Astrocyte (in vitro differentiated cells and primary cell): ENCODE measurements around the gene TBRG4. TPM values are rescaled to one million over a fixed set of nuclear protein-coding genes. Genes with fewer than 3 reads are reported as not detected.

Experiments
- DNase-seq: peaks from one replicate; pipeline ENCODE4 v3.0.0-alpha.2; 2010; ENCODE audit warnings: low read depth
- FAIRE-seq: peaks from 2 replicates; lab custom pipeline; 2011; peaks lifted over from hg19 to GRCh38; lab: Jason Lieb, UNC
- H2AFZ ChIP-seq: 2 replicates; pipeline ENCODE4 v1.6.0; 2012; ENCODE audit warnings: low read depth, low read length, inconsistent platforms
- H3K27ac ChIP-seq: 2 replicates; pipeline ENCODE4 v1.5.1; 2011; ENCODE audit warnings: low read depth, low read length, inconsistent platforms
- H3K27me3 ChIP-seq: 2 replicates; pipeline ENCODE4 v1.6.0; 2011; ENCODE audit warnings: low read length, inconsistent platforms; ENCODE audit not compliant: insufficient read depth
- H3K36me3 ChIP-seq: 2 replicates; pipeline ENCODE4 v1.5.1; 2011; ENCODE audit warnings: low read length, inconsistent platforms; ENCODE audit not compliant: insufficient read depth
- H3K4me1 ChIP-seq: 2 replicates; pipeline ENCODE4 v1.5.1; 2011; ENCODE audit warnings: low read length, inconsistent platforms; ENCODE audit not compliant: insufficient read depth
- H3K4me2 ChIP-seq: 2 replicates; pipeline ENCODE4 v1.6.0; 2012; ENCODE audit warnings: low read length, inconsistent platforms
- H3K4me3 ChIP-seq: 2 replicates; pipeline ENCODE4 v1.5.1; 2011; ENCODE audit warnings: low read depth, mild to moderate bottlenecking, low read length, inconsistent platforms; ENCODE audit not compliant: insufficient read depth
- H3K79me2 ChIP-seq: 2 replicates; pipeline ENCODE4 v1.6.0; 2012; ENCODE audit warnings: mild to moderate bottlenecking, low read length, inconsistent platforms; ENCODE audit not compliant: insufficient read depth
- H3K9ac ChIP-seq: 2 replicates; pipeline ENCODE4 v1.6.0; 2012; ENCODE audit warnings: mild to moderate bottlenecking, low read length, inconsistent platforms
- H3K9me3 ChIP-seq: 2 replicates; pipeline ENCODE4 v1.5.1; 2012; ENCODE audit warnings: low read depth, mild to moderate bottlenecking, low read length, inconsistent platforms; ENCODE audit not compliant: insufficient read depth
- H4K20me1 ChIP-seq: 2 replicates; pipeline ENCODE4 v1.6.0; 2012; ENCODE audit warnings: low read length, inconsistent platforms; ENCODE audit not compliant: insufficient read depth
- H3K27ac Mint-ChIP-seq: one replicate; pipeline ENCODE4 v1.8.0; 2021; ENCODE audit warnings: mild to moderate bottlenecking, mixed read lengths; ENCODE audit not compliant: unreplicated experiment
- H3K27me3 Mint-ChIP-seq: one replicate; pipeline ENCODE4 v1.8.0; 2021; ENCODE audit warnings: low read depth, mixed read lengths; ENCODE audit not compliant: unreplicated experiment
- H3K36me3 Mint-ChIP-seq: one replicate; pipeline ENCODE4 v1.8.0; 2021; ENCODE audit warnings: low read depth, mixed read lengths; ENCODE audit not compliant: unreplicated experiment
- H3K4me1 Mint-ChIP-seq: one replicate; pipeline ENCODE4 v1.8.0; 2021; ENCODE audit warnings: low read depth, mixed read lengths; ENCODE audit not compliant: unreplicated experiment
- H3K4me3 Mint-ChIP-seq: one replicate; pipeline ENCODE4 v1.8.0; 2021; ENCODE audit warnings: mild to moderate bottlenecking, moderate library complexity, mixed read lengths; ENCODE audit not compliant: unreplicated experiment
- H3K9me3 Mint-ChIP-seq: one replicate; pipeline ENCODE4 v1.8.0; 2021; ENCODE audit warnings: mild to moderate bottlenecking, mixed read lengths; ENCODE audit not compliant: unreplicated experiment
- EZH2 ChIP-seq: IDR thresholded peaks from 2 replicates; pipeline ENCODE4 v1.6.1; 2012; ENCODE audit warnings: mild to moderate bottlenecking, low read length, inconsistent platforms; ENCODE audit not compliant: insufficient read depth
- total RNA-seq: library from RNA; stranded (reverse); gene quantifications from 2 replicates; pipeline ENCODE4 v1.2.1, GENCODE V29; 2021
- TF ChIP-seq, protein P1 (sequence below): IDR thresholded peaks from 2 replicates; pipeline ENCODE4 v1.5.1; 2011; ENCODE audit warnings: low read depth, mild to moderate bottlenecking, inconsistent platforms, low read length, moderate library complexity; ENCODE audit not compliant: insufficient read depth

Gene TBRG4
- total RNA-seq, 1 donor from 2014 or later = 65.2 TPM

DNA sequence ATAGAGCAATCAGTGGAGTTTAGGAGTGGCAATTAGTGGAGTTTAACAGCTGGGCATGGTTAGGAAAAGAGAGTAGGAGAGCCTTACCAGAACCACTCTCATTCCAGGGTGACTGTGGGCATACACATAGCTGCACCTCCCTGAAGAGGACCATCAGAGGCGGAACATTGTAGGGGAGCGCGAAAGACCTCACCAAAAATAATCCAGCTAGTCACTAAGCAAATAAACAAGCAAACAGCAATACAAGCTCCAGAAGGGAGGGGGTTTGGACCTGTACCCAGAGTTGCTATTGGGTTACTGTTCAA is 18.6 kb downstream of the TBRG4 start:
- H3K36me3 Mint-ChIP-seq = peaks cover 1% of the 10 kb centered on the region
- Histone ChIP-seq H3K9me3 (no peaks in the 10 kb centered on the region), H3K27me3 (no peaks in the 10 kb centered on the region), H3K9ac (no peak overlapping the region), H3K79me2 (no peaks in the 10 kb centered on the region), H3K4me1 (peaks cover 6% of the 10 kb centered on the region), H3K4me3 (no peak overlapping the region), H3K36me3 (no peaks in the 10 kb centered on the region), H2AFZ (no peak overlapping the region), H3K4me2 (no peak overlapping the region), H4K20me1 (no peaks in the 10 kb centered on the region), H3K27ac (no peak overlapping the region)
- peaks cover 9% of the 10 kb centered on the region for H3K4me1 Mint-ChIP-seq
- peaks cover 3% of the 10 kb centered on the region for H3K9me3 Mint-ChIP-seq
- FAIRE-seq (no peak), DNase-seq (no peak)
- H3K27me3 Mint-ChIP-seq = no peaks in the 10 kb centered on the region
- H3K4me3 Mint-ChIP-seq = peak overlapping the region; percentile 10
- H3K27ac Mint-ChIP-seq = no peak overlapping the region
- no peak for TF ChIP-seq EZH2
- TF ChIP-seq, protein P1, sequence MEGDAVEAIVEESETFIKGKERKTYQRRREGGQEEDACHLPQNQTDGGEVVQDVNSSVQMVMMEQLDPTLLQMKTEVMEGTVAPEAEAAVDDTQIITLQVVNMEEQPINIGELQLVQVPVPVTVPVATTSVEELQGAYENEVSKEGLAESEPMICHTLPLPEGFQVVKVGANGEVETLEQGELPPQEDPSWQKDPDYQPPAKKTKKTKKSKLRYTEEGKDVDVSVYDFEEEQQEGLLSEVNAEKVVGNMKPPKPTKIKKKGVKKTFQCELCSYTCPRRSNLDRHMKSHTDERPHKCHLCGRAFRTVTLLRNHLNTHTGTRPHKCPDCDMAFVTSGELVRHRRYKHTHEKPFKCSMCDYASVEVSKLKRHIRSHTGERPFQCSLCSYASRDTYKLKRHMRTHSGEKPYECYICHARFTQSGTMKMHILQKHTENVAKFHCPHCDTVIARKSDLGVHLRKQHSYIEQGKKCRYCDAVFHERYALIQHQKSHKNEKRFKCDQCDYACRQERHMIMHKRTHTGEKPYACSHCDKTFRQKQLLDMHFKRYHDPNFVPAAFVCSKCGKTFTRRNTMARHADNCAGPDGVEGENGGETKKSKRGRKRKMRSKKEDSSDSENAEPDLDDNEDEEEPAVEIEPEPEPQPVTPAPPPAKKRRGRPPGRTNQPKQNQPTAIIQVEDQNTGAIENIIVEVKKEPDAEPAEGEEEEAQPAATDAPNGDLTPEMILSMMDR = no peak

DNA sequence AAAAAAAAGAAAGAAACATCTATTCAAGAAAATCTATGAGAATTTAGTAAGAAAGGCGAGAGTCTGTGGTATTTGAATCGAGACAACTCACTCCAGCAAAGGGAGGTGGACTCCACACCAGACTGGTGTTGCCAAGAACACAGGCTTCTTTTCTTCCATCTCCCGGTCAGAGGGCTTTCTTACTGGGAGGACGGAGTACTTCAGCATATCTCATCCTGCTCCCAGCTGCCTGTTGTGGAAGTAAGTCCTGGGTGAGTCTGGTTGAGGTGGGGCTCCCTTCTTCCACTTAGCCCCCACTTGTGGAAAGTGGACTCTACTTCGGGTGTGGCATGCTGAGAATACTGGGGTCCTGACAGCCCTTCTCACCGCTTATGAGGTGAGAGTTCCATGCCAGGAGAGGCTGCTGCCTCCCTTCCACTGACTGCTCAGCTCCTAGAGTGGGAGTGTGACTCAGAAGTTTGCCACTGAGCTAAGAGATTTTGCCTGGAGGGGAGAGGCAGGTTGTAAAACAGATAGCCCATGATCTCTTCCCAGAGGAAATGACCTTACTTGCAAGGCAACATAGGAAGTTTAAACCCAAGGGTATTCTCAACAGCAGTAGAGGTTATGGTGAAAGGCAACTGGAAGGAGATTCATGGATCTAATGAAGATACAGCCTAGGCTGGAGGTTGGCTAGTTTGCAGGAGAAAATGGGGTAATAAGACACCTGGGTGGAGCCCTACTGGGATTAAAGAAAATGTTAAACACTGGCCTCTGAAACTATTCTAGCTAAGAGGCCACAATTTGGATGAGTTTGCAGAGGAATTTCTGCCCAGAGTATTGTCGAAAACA is 19.2 kb downstream of the TBRG4 start:
- Mint-ChIP-seq H3K9me3 (peaks cover 3% of the 10 kb centered on the region), H3K27me3 (no peaks in the 10 kb centered on the region), H3K27ac (no peak overlapping the region), H3K36me3 (no peaks in the 10 kb centered on the region), H3K4me3 (peak overlapping the region; percentile 10), H3K4me1 (peaks cover 9% of the 10 kb centered on the region)
- peaks cover 5% of the 10 kb centered on the region for H4K20me1 ChIP-seq
- peaks cover 6% of the 10 kb centered on the region for H3K4me1 ChIP-seq
- H3K4me2 ChIP-seq = no peak overlapping the region
- no peak overlapping the region for H3K4me3 ChIP-seq
- no peak for FAIRE-seq
- H3K9me3 ChIP-seq = no peaks in the 10 kb centered on the region
- DNase-seq = no peak
- H3K27ac ChIP-seq = no peak overlapping the region
- no peak overlapping the region for H2AFZ ChIP-seq
- H3K36me3 ChIP-seq = no peaks in the 10 kb centered on the region
- no peak overlapping the region for H3K9ac ChIP-seq
- no peaks in the 10 kb centered on the region for H3K79me2 ChIP-seq
- no peaks in the 10 kb centered on the region for H3K27me3 ChIP-seq
- TF ChIP-seq, protein P1 = no peak
- TF ChIP-seq EZH2 = no peak

DNA sequence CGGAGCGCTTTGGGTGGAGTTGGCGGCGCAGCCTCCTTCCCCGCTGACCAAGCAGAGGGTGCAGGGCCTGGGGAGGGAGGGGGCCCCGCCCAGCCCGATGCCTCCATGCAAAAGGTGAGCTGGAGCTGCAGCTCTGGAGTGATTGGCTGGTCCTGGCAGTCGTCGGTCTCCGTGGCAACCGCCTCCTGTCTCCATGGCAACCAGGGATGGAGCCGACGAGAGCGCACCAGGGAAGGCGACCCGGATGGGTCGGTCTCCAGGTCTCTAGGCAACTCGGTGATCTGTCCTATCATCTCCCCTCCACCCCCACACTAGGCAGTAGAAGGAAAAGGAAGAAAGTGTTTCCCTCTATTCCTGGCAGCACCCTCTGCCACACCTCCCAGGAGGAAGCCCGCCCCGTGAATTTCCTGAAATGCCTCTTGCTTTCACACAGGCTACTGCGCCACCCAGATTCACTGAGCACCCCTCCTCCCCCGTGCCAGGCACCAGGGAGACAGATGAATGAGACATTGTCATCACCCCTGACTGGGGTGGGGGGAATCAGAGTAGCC is 22.1 kb downstream of the TBRG4 start:
- FAIRE-seq (no peak), DNase-seq (peak; percentile 29)
- Histone ChIP-seq H3K27ac (no peak overlapping the region), H3K4me2 (peak overlapping the region; percentile 92), H3K36me3 (no peaks in the 10 kb centered on the region), H3K4me3 (peak overlapping the region; percentile 67), H3K27me3 (no peaks in the 10 kb centered on the region), H2AFZ (peak overlapping the region; percentile 89), H3K9ac (peak overlapping the region; percentile 64), H3K9me3 (no peaks in the 10 kb centered on the region), H3K79me2 (no peaks in the 10 kb centered on the region), H3K4me1 (peaks cover 6% of the 10 kb centered on the region), H4K20me1 (peaks cover 7% of the 10 kb centered on the region)
- peak overlapping the region; percentile 79 for H3K4me3 Mint-ChIP-seq
- H3K36me3 Mint-ChIP-seq = peaks cover 2% of the 10 kb centered on the region
- no peak overlapping the region for H3K27ac Mint-ChIP-seq
- TF ChIP-seq, protein P1 = no peak
- TF ChIP-seq EZH2 = no peak
- no peaks in the 10 kb centered on the region for H3K27me3 Mint-ChIP-seq
- H3K4me1 Mint-ChIP-seq = peaks cover 9% of the 10 kb centered on the region
- H3K9me3 Mint-ChIP-seq = no peaks in the 10 kb centered on the region
